ENCODE results near the gene STUM.

Gene STUM

DNA sequence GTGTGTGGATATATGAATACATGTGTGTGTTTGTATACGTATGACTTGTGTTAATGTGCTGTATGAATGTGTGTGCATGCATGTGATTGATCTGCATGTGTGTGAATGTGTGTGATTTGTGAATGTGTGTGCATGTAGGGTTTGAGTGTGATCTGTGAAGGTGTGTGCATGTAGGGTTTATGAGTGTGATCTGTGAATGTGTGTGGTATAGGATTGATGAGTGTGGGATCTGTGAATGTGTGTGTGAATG is 88.2 kb downstream of the STUM start:
- peaks cover 79% of the 10 kb centered on the region for H3K36me3 ChIP-seq (ENCODE audit: insufficient read depth, low read length)
- no peaks in the 10 kb centered on the region for H3K9me3 ChIP-seq (ENCODE audit: insufficient read depth, low read length, severe bottlenecking)
- no peak overlapping the region for H3K4me3 ChIP-seq (ENCODE audit: low read depth in 1 of 2, low read length in 2 of 2)
- no peak overlapping the region for H3K4me2 ChIP-seq (ENCODE audit: insufficient read depth, low read length)
- DNase-seq = no peak
- no peak for ATAC-seq (ENCODE audit: insufficient read depth, low read depth)
- no peaks in the 10 kb centered on the region for H3K27me3 ChIP-seq (ENCODE audit: insufficient read depth, low read length, poor library complexity)
- no peak overlapping the region for H3K27ac ChIP-seq (ENCODE audit: low read length)
- no peak overlapping the region for H2AFZ ChIP-seq (ENCODE audit: low read depth, low read length)
- TF ChIP-seq EZH2 (IDR thresholded peaks at IDR 0.05; ENCODE audit: borderline replicate concordance, low read depth, low read length, severe bottlenecking) = no peak
- TF ChIP-seq, protein P1, sequence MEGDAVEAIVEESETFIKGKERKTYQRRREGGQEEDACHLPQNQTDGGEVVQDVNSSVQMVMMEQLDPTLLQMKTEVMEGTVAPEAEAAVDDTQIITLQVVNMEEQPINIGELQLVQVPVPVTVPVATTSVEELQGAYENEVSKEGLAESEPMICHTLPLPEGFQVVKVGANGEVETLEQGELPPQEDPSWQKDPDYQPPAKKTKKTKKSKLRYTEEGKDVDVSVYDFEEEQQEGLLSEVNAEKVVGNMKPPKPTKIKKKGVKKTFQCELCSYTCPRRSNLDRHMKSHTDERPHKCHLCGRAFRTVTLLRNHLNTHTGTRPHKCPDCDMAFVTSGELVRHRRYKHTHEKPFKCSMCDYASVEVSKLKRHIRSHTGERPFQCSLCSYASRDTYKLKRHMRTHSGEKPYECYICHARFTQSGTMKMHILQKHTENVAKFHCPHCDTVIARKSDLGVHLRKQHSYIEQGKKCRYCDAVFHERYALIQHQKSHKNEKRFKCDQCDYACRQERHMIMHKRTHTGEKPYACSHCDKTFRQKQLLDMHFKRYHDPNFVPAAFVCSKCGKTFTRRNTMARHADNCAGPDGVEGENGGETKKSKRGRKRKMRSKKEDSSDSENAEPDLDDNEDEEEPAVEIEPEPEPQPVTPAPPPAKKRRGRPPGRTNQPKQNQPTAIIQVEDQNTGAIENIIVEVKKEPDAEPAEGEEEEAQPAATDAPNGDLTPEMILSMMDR (IDR thresholded peaks at IDR 0.05; ENCODE audit: borderline replicate concordance, extremely low read depth, low read length, poor library complexity, severe bottlenecking) = no peak
- H3K9ac ChIP-seq (ENCODE audit: low read depth, low read length) = no peak overlapping the region
- peaks cover 3% of the 10 kb centered on the region; the same call in 1 of the 2 replicates for H4K20me1 ChIP-seq (ENCODE audit: insufficient read depth, low read length)
- no peaks in the 10 kb centered on the region for H3K79me2 ChIP-seq (ENCODE audit: insufficient read depth, low read length)
- H3K4me1 ChIP-seq (ENCODE audit: insufficient read depth, low read length) = no peaks in the 10 kb centered on the region

DNA sequence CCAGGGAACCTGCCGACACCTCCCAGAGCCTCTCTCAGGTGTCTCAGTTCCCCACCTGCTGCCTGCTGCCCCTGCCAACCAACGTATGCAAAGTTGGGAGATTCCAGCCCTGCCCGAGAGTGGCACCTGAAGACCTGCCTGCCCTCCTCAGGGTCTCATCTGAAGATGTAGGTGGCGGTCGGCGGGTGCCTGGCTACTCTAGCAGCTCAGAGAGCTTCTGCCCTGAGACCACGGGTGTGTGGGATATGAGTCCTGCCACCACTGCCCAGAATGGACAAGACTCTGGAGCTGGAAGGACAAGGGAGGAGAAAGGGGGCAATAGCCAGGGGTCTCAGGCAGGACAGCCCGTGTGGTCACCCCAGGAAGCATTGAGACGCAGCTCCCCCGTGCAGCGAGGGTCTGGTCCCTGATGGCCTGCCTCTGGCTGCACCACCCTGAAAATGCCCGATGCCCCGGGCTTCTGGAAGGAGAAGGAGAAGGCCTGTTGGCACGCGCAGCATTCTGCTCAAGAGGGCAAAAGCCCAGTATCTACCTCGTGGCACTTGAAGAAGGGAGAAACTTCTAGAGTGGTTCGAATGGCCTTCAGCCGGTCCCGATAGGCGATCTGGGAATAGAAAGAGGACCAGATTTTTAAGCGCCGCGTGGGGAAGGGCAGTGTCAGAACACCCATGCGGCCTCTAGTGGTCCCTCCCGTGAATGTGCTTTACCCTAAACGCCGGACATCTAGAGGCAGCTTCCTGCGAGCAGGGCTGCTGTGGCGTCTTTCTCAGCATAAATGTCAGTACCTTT is 88.8 kb downstream of the STUM start:
- no peak overlapping the region for H3K4me3 ChIP-seq (ENCODE audit: low read depth in 1 of 2, low read length in 2 of 2)
- no peak for ATAC-seq (ENCODE audit: insufficient read depth, low read depth)
- no peak for TF ChIP-seq EZH2 (IDR thresholded peaks at IDR 0.05; ENCODE audit: borderline replicate concordance, low read depth, low read length, severe bottlenecking)
- TF ChIP-seq, protein P1 (IDR thresholded peaks at IDR 0.05; ENCODE audit: borderline replicate concordance, extremely low read depth, low read length, poor library complexity, severe bottlenecking) = no peak
- H3K9me3 ChIP-seq (ENCODE audit: insufficient read depth, low read length, severe bottlenecking) = no peaks in the 10 kb centered on the region
- no peak for DNase-seq
- peaks cover 81% of the 10 kb centered on the region for H3K36me3 ChIP-seq (ENCODE audit: insufficient read depth, low read length)
- no peak overlapping the region for H2AFZ ChIP-seq (ENCODE audit: low read depth, low read length)
- no peak overlapping the region for H3K9ac ChIP-seq (ENCODE audit: low read depth, low read length)
- H3K27ac ChIP-seq (ENCODE audit: low read length) = no peak overlapping the region
- no peaks in the 10 kb centered on the region for H3K27me3 ChIP-seq (ENCODE audit: insufficient read depth, low read length, poor library complexity)
- H4K20me1 ChIP-seq (ENCODE audit: insufficient read depth, low read length) = peaks cover 3% of the 10 kb centered on the region; the same call in 1 of the 2 replicates
- H3K4me2 ChIP-seq (ENCODE audit: insufficient read depth, low read length) = no peak overlapping the region
- no peaks in the 10 kb centered on the region for H3K4me1 ChIP-seq (ENCODE audit: insufficient read depth, low read length)
- no peaks in the 10 kb centered on the region for H3K79me2 ChIP-seq (ENCODE audit: insufficient read depth, low read length)

DNA sequence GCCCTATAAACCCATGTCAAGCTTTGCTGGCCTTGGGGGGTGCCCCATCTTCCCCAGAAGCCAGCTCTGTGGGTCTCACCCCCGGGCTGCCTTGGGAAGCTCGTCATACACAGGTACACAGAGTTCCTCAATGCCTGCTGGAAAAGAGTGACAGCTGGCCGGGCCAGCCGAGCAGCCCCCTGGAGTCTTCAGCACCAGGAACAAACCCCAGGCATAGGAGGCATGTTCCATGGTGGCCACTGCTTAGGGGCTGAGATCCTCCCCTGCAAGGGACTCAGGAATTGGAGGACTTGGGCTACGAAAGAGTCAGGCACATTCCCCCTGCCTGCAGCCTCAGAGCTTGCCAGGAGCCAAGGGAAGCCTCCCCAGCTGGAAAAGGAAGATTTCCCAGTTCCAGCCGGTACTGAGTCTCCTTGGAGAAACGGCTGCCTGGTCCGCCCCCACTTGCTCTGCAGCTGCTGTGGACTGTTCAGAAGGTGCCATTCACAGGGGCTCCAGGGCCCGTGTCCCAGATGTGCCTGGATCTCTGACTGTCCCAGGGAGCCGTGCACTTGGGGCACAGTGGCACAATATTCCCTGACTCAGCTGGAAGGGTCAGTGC is 89.5 kb downstream of the STUM start:
- H3K27me3 ChIP-seq (ENCODE audit: insufficient read depth, low read length, poor library complexity) = no peaks in the 10 kb centered on the region
- ATAC-seq (ENCODE audit: insufficient read depth, low read depth) = no peak
- peaks cover 3% of the 10 kb centered on the region; the same call in 1 of the 2 replicates for H4K20me1 ChIP-seq (ENCODE audit: insufficient read depth, low read length)
- peaks cover 83% of the 10 kb centered on the region for H3K36me3 ChIP-seq (ENCODE audit: insufficient read depth, low read length)
- TF ChIP-seq, protein P1 (IDR thresholded peaks at IDR 0.05; ENCODE audit: borderline replicate concordance, extremely low read depth, low read length, poor library complexity, severe bottlenecking) = no peak
- no peak for TF ChIP-seq EZH2 (IDR thresholded peaks at IDR 0.05; ENCODE audit: borderline replicate concordance, low read depth, low read length, severe bottlenecking)
- H2AFZ ChIP-seq (ENCODE audit: low read depth, low read length) = no peak overlapping the region
- H3K79me2 ChIP-seq (ENCODE audit: insufficient read depth, low read length) = no peaks in the 10 kb centered on the region
- no peak overlapping the region for H3K9ac ChIP-seq (ENCODE audit: low read depth, low read length)
- no peaks in the 10 kb centered on the region for H3K4me1 ChIP-seq (ENCODE audit: insufficient read depth, low read length)
- H3K4me3 ChIP-seq (ENCODE audit: low read depth in 1 of 2, low read length in 2 of 2) = no peak overlapping the region
- no peaks in the 10 kb centered on the region for H3K9me3 ChIP-seq (ENCODE audit: insufficient read depth, low read length, severe bottlenecking)
- H3K27ac ChIP-seq (ENCODE audit: low read length) = no peak overlapping the region
- DNase-seq = no peak
- H3K4me2 ChIP-seq (ENCODE audit: insufficient read depth, low read length) = no peak overlapping the region

Measured in DND-41 (cell line).